Psoas muscle (tissue), 8 donors: ENCODE measurements around the gene HBEGF. TPM values are rescaled to one million over a fixed set of nuclear protein-coding genes. Genes with fewer than 3 reads are reported as not detected.

ENCODE experiments used
- ATAC-seq, 4 donors: fragments of 200-7000 bp; cut with Tn5 transposase; one replicate each; pipeline ENCODE4 v1.9.1; 2020; ENCODE audit warnings: moderate library complexity in 3 of 4, mild to moderate bottlenecking in 2 of 4
- DNase-seq, 2 donors: peaks; one replicate each; pipeline ENCODE4 v3.0.0-alpha.2; 2020
- H3K27ac ChIP-seq: fragments of 200-600 bp; one replicate; pipeline ENCODE4 v1.8.0; 2022
- H3K27me3 ChIP-seq, 3 donors: fragments of 200-600 bp in 1 of 3; one replicate each; pipeline versions ENCODE4 v1.6.1 to v1.8.0; 2013 to 2022; ENCODE audit warnings: low read length in 2 of 3, mild to moderate bottlenecking in 2 of 3, moderate library complexity in 1 of 3; ENCODE audit not compliant: insufficient read depth in 3 of 3
- H3K36me3 ChIP-seq, 2 donors: fragments of 200-600 bp in 1 of 2; one replicate each; pipeline versions ENCODE4 v1.6.1 to v1.8.0; 2013 to 2022; ENCODE audit warnings: low read depth in 1 of 2, mild to moderate bottlenecking in 1 of 2, moderate library complexity in 1 of 2; ENCODE audit not compliant: insufficient read depth in 1 of 2
- H3K4me1 ChIP-seq: fragments of 200-600 bp; one replicate; pipeline ENCODE4 v1.8.0; 2022
- H3K4me3 ChIP-seq: fragments of 200-600 bp; one replicate; pipeline ENCODE4 v1.8.0; 2022; ENCODE audit warnings: mild to moderate bottlenecking
- H3K9me3 ChIP-seq: fragments of 200-600 bp; one replicate; pipeline ENCODE4 v1.8.0; 2022
- CTCF ChIP-seq: fragments of 200-600 bp; IDR thresholded peaks from one replicate; pipeline ENCODE4 v1.8.0; 2022; ENCODE audit warnings: antibody characterized with exemption
- WGBS, 3 donors: extraction: QIAGEN DNeasy Blood & Tissue Kit; methylation state at CpG; one replicate each; pipeline versions ENCODE4 v1.1.6 to v1.1.7; 2013; 5-methylcytosine and 5-hydroxymethylcytosine counted together
- intact Hi-C, 2 donors: fragments of 100-400 bp; cut with DNase I; formaldehyde crosslinking; loops; one replicate each; pipeline versions ENCODE4 v1.11.0 to v1.14.2; 2022
- polyA plus RNA-seq, 3 donors: library from polyadenylated mRNA; stranded (reverse); fragments of 200-250 nt; gene quantifications; one replicate each; pipeline ENCODE4 v1.2.3, GENCODE V29; 2013
- total RNA-seq, 4 donors: library from RNA; stranded (reverse); fragmentation: NEBNext Ultra II Directional in 2 of 4; extraction: Animal tissue kit (Norgen Biotek cat#: 25700) in 2 of 4; gene quantifications; one replicate each; pipeline versions ENCODE4 v1.2.1 to v1.2.4, GENCODE V29; 2021 to 2023
- donor health status: healthy with polysubstance abuse.
- donor health status: DM: no; HTN: no; CAD: no; lungs with moderate emphysema.
- donor health status: Bipolar disorder and iron deficiency.
- donor health status: healthy.
- donor health status: DM: yes; HTN: yes; CAD: no.
- donor health status: DM: no; HTN: no; CAD: no.
- donor health status: DM: no; HTN: no; CAD: no.
- donor health status: DM: yes; HTN: yes; CAD: no.

The HBEGF gene
- total and polyA plus RNA-seq, 7 donors = 14.5 to 60.8 (median 33.5) TPM

GRCh38 chr5:140324617-140325241 is 21.7 kb downstream of the HBEGF start:
- no peak overlapping the region for H3K4me3 ChIP-seq
- DNase-seq (no peak), ATAC-seq (no peak)
- no peaks in the 10 kb centered on the region for H3K27me3 ChIP-seq
- TF ChIP-seq CTCF = no peak
- no peaks in the 10 kb centered on the region for H3K36me3 ChIP-seq
- WGBS, 3 donors = 60 to 77% (median 71%) methylated on average over 1 of the region's 1 CpG
- peaks cover 32% of the 10 kb centered on the region for H3K4me1 ChIP-seq
- intact Hi-C loops = no loop called here
- no peak overlapping the region for H3K27ac ChIP-seq
- H3K9me3 ChIP-seq = no peaks in the 10 kb centered on the region

GRCh38 chr5:140324041-140324600 is 22.3 kb downstream of the HBEGF start:
- H3K4me1 ChIP-seq = peaks cover 27% of the 10 kb centered on the region
- ATAC-seq = no peak
- H3K27me3 ChIP-seq = no peaks in the 10 kb centered on the region
- H3K9me3 ChIP-seq = no peaks in the 10 kb centered on the region
- H3K4me3 ChIP-seq = no peak overlapping the region
- 84 to 91% (median 85%) methylated on average over 5 of the region's 5 CpGs for WGBS, 3 donors
- H3K36me3 ChIP-seq = no peaks in the 10 kb centered on the region
- intact Hi-C loops = no loop called here
- DNase-seq = no peak
- H3K27ac ChIP-seq = no peak overlapping the region
- no peak for TF ChIP-seq CTCF

- no peaks in the 10 kb centered on the region for H3K36me3 ChIP-seq
- intact Hi-C loops = no loop called here
- ATAC-seq (peak; percentile 52 to 77 (median 71)), DNase-seq (no peak)
- H3K4me3 ChIP-seq = no peak overlapping the region
- H3K27ac ChIP-seq = peak overlapping the region; percentile 54
- peaks cover 27% of the 10 kb centered on the region for H3K4me1 ChIP-seq
- TF ChIP-seq CTCF = no peak
- H3K9me3 ChIP-seq = no peaks in the 10 kb centered on the region
- 21 to 33% (median 28%) methylated on average over 9 of the region's 9 CpGs for WGBS, 3 donors
- H3K27me3 ChIP-seq = no peaks in the 10 kb centered on the region
Observed at GRCh38 chr5:140322751-140323731, 23.4 kb downstream of the HBEGF start.

GRCh38 chr5:140321796-140322195 is 24.6 kb downstream of the HBEGF start:
- DNase-seq (peak; percentile 52 to 75), ATAC-seq (peak; percentile 64 to 82 (median 75))
- TF ChIP-seq CTCF = no peak
- Histone ChIP-seq H3K9me3 (no peaks in the 10 kb centered on the region), H3K27ac (peak overlapping the region; percentile 54), H3K4me1 (peaks cover 27% of the 10 kb centered on the region), H3K36me3 (no peaks in the 10 kb centered on the region), H3K27me3 (no peaks in the 10 kb centered on the region), H3K4me3 (no peak overlapping the region)
- intact Hi-C loops = no loop called here
- WGBS, 3 donors = 20 to 36% (median 21%) methylated on average over 2 of the region's 2 CpGs
